8988T (cell line): ENCODE data around the gene APOBEC3B.
"Not testable (repeated sequence)": the region's sequence is repeated elsewhere in the genome, so short reads cannot be mapped to it uniquely, and the experiment has no call there.

Experiments used
- DNase-seq: peaks from one replicate; pipeline ENCODE4 v3.0.0; 2011

APOBEC3B gene

DNA sequence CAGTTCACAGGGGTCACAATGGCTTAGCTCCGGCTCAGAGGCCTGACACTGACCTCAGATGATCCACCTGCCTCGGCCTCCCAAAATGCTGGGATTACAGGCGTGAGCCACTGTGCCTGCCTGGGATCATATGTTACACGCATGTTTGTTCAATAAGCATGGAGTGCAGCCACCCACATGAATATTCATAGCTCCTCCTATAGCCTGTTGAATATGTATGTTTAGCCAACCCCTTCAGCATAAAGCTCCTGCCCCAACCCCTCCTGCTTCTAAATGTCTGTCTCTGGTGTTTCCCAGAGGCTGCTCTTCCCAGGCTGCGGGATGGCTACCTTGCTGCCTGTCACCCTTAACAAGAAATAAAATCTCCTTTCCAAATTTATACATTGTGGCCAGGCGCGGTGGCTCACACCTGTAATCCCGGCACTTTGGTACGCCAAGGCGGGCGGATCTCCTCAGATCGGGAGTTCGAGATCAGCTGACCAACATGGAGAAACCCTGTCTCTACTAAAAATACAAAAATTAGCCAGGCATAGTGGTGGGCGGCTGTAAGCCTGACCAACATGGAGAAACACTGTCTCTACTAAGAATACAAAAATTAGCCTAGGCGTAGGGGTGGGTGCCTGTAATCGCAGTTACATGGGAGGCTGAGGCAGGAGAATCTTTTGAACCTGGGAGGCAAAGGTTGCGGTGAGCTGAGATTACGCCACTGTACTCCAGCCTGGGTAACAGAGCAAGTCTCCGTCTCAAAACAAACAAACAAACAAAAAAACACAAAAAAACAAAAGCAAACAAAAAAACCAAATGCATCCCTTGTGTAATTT, 57.4 kb downstream of the APOBEC3B start:
- no peak for DNase-seq

GRCh38 chr22:39040155-39040537, 58.0 kb downstream of the APOBEC3B start:
- not testable (repeated sequence) for DNase-seq

DNA sequence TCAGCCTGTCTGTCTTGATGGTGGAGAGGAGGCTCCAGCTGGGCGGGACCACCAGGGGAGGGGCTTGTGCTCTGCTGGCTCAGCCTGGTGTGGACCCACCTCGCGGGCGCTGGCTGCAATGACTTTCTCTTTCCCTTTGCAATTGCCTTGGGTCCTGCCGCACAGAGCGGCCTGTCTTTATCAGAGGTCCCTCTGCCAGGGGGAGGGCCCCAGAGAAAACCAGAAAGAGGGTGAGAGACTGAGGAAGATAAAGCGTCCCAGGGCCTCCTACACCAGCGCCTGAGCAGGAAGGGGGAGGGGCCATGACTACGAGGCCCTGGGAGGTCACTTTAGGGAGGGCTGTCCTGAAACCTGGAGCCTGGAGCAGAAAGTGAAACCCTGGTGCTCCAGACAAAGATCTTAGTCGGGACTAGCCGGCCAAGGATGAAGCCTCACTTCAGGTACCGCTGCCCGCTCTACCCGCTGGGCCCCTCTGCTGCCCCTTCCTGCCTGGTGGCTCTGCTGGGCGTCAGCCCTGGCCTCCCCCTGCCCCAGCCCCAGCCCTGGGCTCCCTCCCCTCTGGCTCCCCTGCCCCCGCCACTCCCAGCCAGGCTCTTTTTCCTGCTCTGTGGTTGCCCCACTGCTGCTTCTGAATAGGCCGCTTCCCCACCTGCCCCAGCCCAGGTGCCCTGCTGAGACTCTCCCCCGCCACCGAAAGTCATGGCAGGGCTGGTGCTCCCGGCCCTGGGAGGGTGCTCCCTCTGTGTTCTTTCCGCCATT, 58.6 kb downstream of the APOBEC3B start, which contains the start of gene APOBEC3F:
Gene APOBEC3F (plus strand): TSS at position 327 of the 759 bp plus-strand sequence. CDS start 97 bp downstream, at position 424.
- not testable (repeated sequence) for DNase-seq

DNA sequence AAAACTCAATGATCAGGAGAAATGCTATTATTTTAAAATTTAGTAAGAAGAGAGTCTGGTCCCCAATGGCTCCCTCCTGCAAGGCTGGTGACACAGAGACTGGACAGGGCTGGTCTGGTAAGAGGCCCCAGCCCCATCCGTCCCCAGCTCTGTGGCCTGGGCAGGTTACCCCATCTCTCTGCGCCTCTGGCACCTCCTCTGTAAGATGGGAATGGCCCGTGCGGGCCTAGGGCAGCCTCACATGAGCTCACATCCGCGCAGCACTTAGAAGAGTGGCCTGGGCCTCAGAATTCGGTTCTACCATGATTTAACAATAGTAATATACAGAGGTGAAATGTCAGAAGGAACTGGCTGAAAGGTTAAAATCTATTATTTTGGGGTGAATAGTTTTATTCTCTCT, 59.8 kb downstream of the APOBEC3B start:
- DNase-seq: no peak
